ENCODE measurements around the gene SMAD9.

Gene SMAD9

GRCh38 chr13:36919833-36920615 is at the start of gene SMAD9:
SMAD9 (minus strand) TSS chr13:36920238; CDS start chr13:36879689, 40,549 bp downstream.
- DNase-seq: no peak

GRCh38 chr13:36966404-36966803 is 46.4 kb upstream of the SMAD9 start:
- DNase-seq: no peak

GRCh38 chr13:36965767-36966166 is 45.7 kb upstream of the SMAD9 start:
- peak in 1 of 2 donors; percentile 12 for DNase-seq

GRCh38 chr13:36959456-36960116 is 39.5 kb upstream of the SMAD9 start:
- DNase-seq: no peak

- no peak for DNase-seq
These were observed 34.5 kb upstream of the SMAD9 start for GRCh38 chr13:36954542-36954941.

GRCh38 chr13:36950920-36951319 is 30.9 kb upstream of the SMAD9 start:
- DNase-seq: no peak

GRCh38 chr13:36950330-36950729 is 30.3 kb upstream of the SMAD9 start:
- DNase-seq: no peak

GRCh38 chr13:36945078-36945477 is 25.0 kb upstream of the SMAD9 start:
- DNase-seq: no peak

GRCh38 chr13:36925603-36926002 is 5.6 kb upstream of the SMAD9 start:
- DNase-seq: no peak

- DNase-seq: no peak
These were observed 4.0 kb upstream of the SMAD9 start for GRCh38 chr13:36924001-36924400.

- DNase-seq: no peak
These were observed 1.7 kb upstream of the SMAD9 start for GRCh38 chr13:36921631-36922301.

- no peak for DNase-seq
These were observed 663 bp upstream of the SMAD9 start for GRCh38 chr13:36920616-36921185.

- DNase-seq: no peak
These were observed 736 bp downstream of the SMAD9 start for GRCh38 chr13:36919171-36919832.

GRCh38 chr13:36918246-36919131 is 1.5 kb downstream of the SMAD9 start:
- DNase-seq: no peak

GRCh38 chr13:36917311-36917710 is 2.7 kb downstream of the SMAD9 start:
- DNase-seq: no peak

- no peak for DNase-seq
These were observed 4.0 kb downstream of the SMAD9 start for GRCh38 chr13:36915896-36916640.

- no peak for DNase-seq
These were observed 4.9 kb downstream of the SMAD9 start for GRCh38 chr13:36915106-36915505.

GRCh38 chr13:36914648-36915047 is 5.4 kb downstream of the SMAD9 start:
- no peak for DNase-seq

GRCh38 chr13:36913463-36913862 is 6.6 kb downstream of the SMAD9 start:
- DNase-seq: no peak

GRCh38 chr13:36912973-36913372 is 7.1 kb downstream of the SMAD9 start:
- no peak for DNase-seq

- DNase-seq: no peak
These were observed 7.7 kb downstream of the SMAD9 start for GRCh38 chr13:36912369-36912768.
